ENCODE results near the gene PRPS1. TPM values are rescaled to one million over a fixed set of nuclear protein-coding genes. Genes with fewer than 3 reads are reported as not detected.
A peak's percentile ranks its signal among the peaks of the same experiment; 100 is the strongest.
"Not testable (repeated sequence)": the region's sequence is repeated elsewhere in the genome, so short reads cannot be mapped to it uniquely, and the experiment has no call there.

The PRPS1 gene
- total and polyA plus RNA-seq, 3 experiments from 2014 or later = 49.7 to 113 (median 110) TPM

- Mint-ChIP-seq H3K27me3 (peaks cover 0 to 6% of the 10 kb centered on the region in 2 donors), H3K9me3 (no peaks in the 10 kb centered on the region), H3K27ac (no peak overlapping the region), H3K36me3 (peaks cover 0 to under 1% (median 0%) of the 10 kb centered on the region in 3 donors), H3K4me1 (peaks cover 0 to 17% (median 17%) of the 10 kb centered on the region in 3 donors), H3K4me3 (no peak overlapping the region)
- H3K4me1 ChIP-seq (ENCODE audit: insufficient read depth, low read length) = peaks cover 5% of the 10 kb centered on the region
- CTCF ChIA-PET = interaction anchor here (0.9 to 13.4 kb wide), 15 partner anchors 9 to 762 kb away, joined by 3 to 145 read pairs (median 5); partner anchors contain the start of genes NCBP2L and TSC22D3
- H3K4me3 ChIP-seq (ENCODE audit: low read length) = no peak overlapping the region
- H3K9me3 ChIP-seq (ENCODE audit: low read length) = no peaks in the 10 kb centered on the region
- H3K36me3 ChIP-seq (ENCODE audit: insufficient read depth, low read length) = no peaks in the 10 kb centered on the region
- no peak overlapping the region for H3K27ac ChIP-seq (ENCODE audit: low read depth, low read length)
- no peaks in the 10 kb centered on the region for H3K27me3 ChIP-seq (ENCODE audit: insufficient read depth, low read length, poor library complexity, severe bottlenecking)
- no peak for DNase-seq
- POLR2A ChIA-PET = interaction anchor here (0.7 to 1.6 kb wide), 2 partner anchors 30 to 118 kb away, joined by 3 to 4 read pairs; partner anchors contain the start of gene NCBP2L
Measured at GRCh38 chrX:107659286-107659685, 31.0 kb downstream of the PRPS1 start.

- Histone ChIP-seq H3K27me3 (ENCODE audit: insufficient read depth, low read length, poor library complexity, severe bottlenecking) (no peaks in the 10 kb centered on the region), H3K4me3 (ENCODE audit: low read length) (no peak overlapping the region), H3K9me3 (ENCODE audit: low read length) (no peaks in the 10 kb centered on the region), H3K27ac (ENCODE audit: low read depth, low read length) (no peak overlapping the region), H3K36me3 (ENCODE audit: insufficient read depth, low read length) (no peaks in the 10 kb centered on the region), H3K4me1 (ENCODE audit: insufficient read depth, low read length) (peaks cover 2% of the 10 kb centered on the region)
- Mint-ChIP-seq H3K36me3 (peaks cover 0 to 4% (median 0%) of the 10 kb centered on the region in 3 donors), H3K27me3 (peaks cover 0 to 6% of the 10 kb centered on the region in 2 donors), H3K9me3 (no peaks in the 10 kb centered on the region), H3K4me3 (no peak overlapping the region), H3K4me1 (peaks cover 0 to 15% (median 13%) of the 10 kb centered on the region in 3 donors), H3K27ac (no peak overlapping the region)
- peak in 2 of 5 donors; percentile 26 to 32 for DNase-seq
- ChIA-PET CTCF (interaction anchor here (0.9 to 13.4 kb wide), 15 partner anchors 9 to 762 kb away, joined by 3 to 145 read pairs (median 5); partner anchors contain the start of genes NCBP2L and TSC22D3), POLR2A (interaction anchor here (0.6 to 1.6 kb wide), 4 partner anchors 13 to 118 kb away, joined by 3 to 4 read pairs (median 3); partner anchors contain the start of gene NCBP2L)
Measured at GRCh38 chrX:107659768-107660167, 31.5 kb downstream of the PRPS1 start.

- no peak for DNase-seq
- ChIA-PET CTCF (interaction anchor here (0.8 to 13.4 kb wide), 4 partner anchors 11 to 115 kb away, joined by 4 to 145 read pairs (median 28); partner anchors contain the start of genes NCBP2L and TSC22D3), POLR2A (no interaction called here)
- Mint-ChIP-seq H3K9me3 (no peaks in the 10 kb centered on the region), H3K4me1 (peaks cover under 1 to 9% (median 4%) of the 10 kb centered on the region in 3 donors), H3K27ac (peak overlapping the region in 1 of 8 donors; percentile 61), H3K36me3 (peaks cover 0 to 6% (median 0%) of the 10 kb centered on the region in 3 donors), H3K4me3 (no peak overlapping the region), H3K27me3 (peaks cover 0 to 8% of the 10 kb centered on the region in 2 donors)
- H3K36me3 ChIP-seq (ENCODE audit: insufficient read depth, low read length) = no peaks in the 10 kb centered on the region
- H3K4me1 ChIP-seq (ENCODE audit: insufficient read depth, low read length) = no peaks in the 10 kb centered on the region
- no peaks in the 10 kb centered on the region for H3K27me3 ChIP-seq (ENCODE audit: insufficient read depth, low read length, poor library complexity, severe bottlenecking)
- H3K27ac ChIP-seq (ENCODE audit: low read depth, low read length) = no peak overlapping the region
- no peak overlapping the region for H3K4me3 ChIP-seq (ENCODE audit: low read length)
- no peaks in the 10 kb centered on the region for H3K9me3 ChIP-seq (ENCODE audit: low read length)
Measured at GRCh38 chrX:107662145-107662544, 33.8 kb downstream of the PRPS1 start.

GRCh38 chrX:107662824-107663223 is 34.5 kb downstream of the PRPS1 start:
- no peaks in the 10 kb centered on the region for H3K27me3 ChIP-seq (ENCODE audit: insufficient read depth, low read length, poor library complexity, severe bottlenecking)
- Mint-ChIP-seq H3K27me3 (peaks cover 0 to 9% of the 10 kb centered on the region in 2 donors), H3K36me3 (peaks cover 0 to 6% (median 2%) of the 10 kb centered on the region in 3 donors), H3K27ac (peak overlapping the region in 1 of 8 donors; percentile 64), H3K4me3 (no peak overlapping the region), H3K4me1 (peaks cover 2 to 15% (median 4%) of the 10 kb centered on the region in 3 donors), H3K9me3 (no peaks in the 10 kb centered on the region)
- DNase-seq = no peak
- no peaks in the 10 kb centered on the region for H3K36me3 ChIP-seq (ENCODE audit: insufficient read depth, low read length)
- no peaks in the 10 kb centered on the region for H3K9me3 ChIP-seq (ENCODE audit: low read length)
- H3K4me3 ChIP-seq (ENCODE audit: low read length) = no peak overlapping the region
- H3K4me1 ChIP-seq (ENCODE audit: insufficient read depth, low read length) = no peaks in the 10 kb centered on the region
- no peak overlapping the region for H3K27ac ChIP-seq (ENCODE audit: low read depth, low read length)
- ChIA-PET CTCF (interaction anchor here (0.8 to 13.4 kb wide), 4 partner anchors 10 to 115 kb away, joined by 4 to 145 read pairs (median 28); partner anchors contain the start of genes NCBP2L and TSC22D3), POLR2A (no interaction called here)

- peaks cover 7 to 20% (median 8%) of the 10 kb centered on the region in 3 donors for H3K4me1 Mint-ChIP-seq
- peaks cover 0 to 15% of the 10 kb centered on the region in 2 donors for H3K27me3 Mint-ChIP-seq
- POLR2A ChIA-PET = interaction anchor here (1.5 kb wide), 1 partner anchor 49 kb away, joined by 4 read pairs; no protein-coding TSS in a partner anchor
Measured at GRCh38 chrX:107666931-107667330, 38.6 kb downstream of the PRPS1 start.

GRCh38 chrX:107667426-107667825 is 39.1 kb downstream of the PRPS1 start:
- Mint-ChIP-seq H3K27me3 (peaks cover 0 to 15% of the 10 kb centered on the region in 2 donors), H3K4me3 (no peak overlapping the region), H3K4me1 (peaks cover 8 to 22% (median 11%) of the 10 kb centered on the region in 3 donors), H3K27ac (peak overlapping the region in 4 of 8 donors; percentile 1 to 88 (median 18)), H3K9me3 (no peaks in the 10 kb centered on the region), H3K36me3 (peaks cover 0 to 8% (median 2%) of the 10 kb centered on the region in 3 donors)
- POLR2A ChIA-PET = no interaction called here
- no peaks in the 10 kb centered on the region for H3K9me3 ChIP-seq (ENCODE audit: low read length)
- H3K27me3 ChIP-seq (ENCODE audit: insufficient read depth, low read length, poor library complexity, severe bottlenecking) = no peaks in the 10 kb centered on the region
- no peak overlapping the region for H3K27ac ChIP-seq (ENCODE audit: low read depth, low read length)
- CTCF ChIA-PET = interaction anchor here (0.9 to 13.4 kb wide), 4 partner anchors 8 to 110 kb away, joined by 4 to 145 read pairs (median 6); partner anchors contain the start of genes NCBP2L and TSC22D3
- no peaks in the 10 kb centered on the region for H3K36me3 ChIP-seq (ENCODE audit: insufficient read depth, low read length)
- peaks cover 4% of the 10 kb centered on the region for H3K4me1 ChIP-seq (ENCODE audit: insufficient read depth, low read length)
- DNase-seq = no peak
- no peak overlapping the region for H3K4me3 ChIP-seq (ENCODE audit: low read length)

More at GRCh38 chrX:107666931-107667330, 38.6 kb downstream of the PRPS1 start:
- peak overlapping the region in 2 of 8 donors; percentile 1 to 24 for H3K27ac Mint-ChIP-seq
- Histone ChIP-seq H3K9me3 (ENCODE audit: low read length) (no peaks in the 10 kb centered on the region), H3K4me1 (ENCODE audit: insufficient read depth, low read length) (peaks cover 4% of the 10 kb centered on the region), H3K4me3 (ENCODE audit: low read length) (no peak overlapping the region), H3K27ac (ENCODE audit: low read depth, low read length) (no peak overlapping the region), H3K27me3 (ENCODE audit: insufficient read depth, low read length, poor library complexity, severe bottlenecking) (no peaks in the 10 kb centered on the region), H3K36me3 (ENCODE audit: insufficient read depth, low read length) (no peaks in the 10 kb centered on the region)
- H3K4me3 Mint-ChIP-seq = no peak overlapping the region
- H3K36me3 Mint-ChIP-seq = peaks cover 0 to 8% (median 2%) of the 10 kb centered on the region in 3 donors
- no peak for DNase-seq
- CTCF ChIA-PET = interaction anchor here (0.9 to 13.4 kb wide), 3 partner anchors 9 to 111 kb away, joined by 3 to 145 read pairs (median 4); partner anchors contain the start of genes NCBP2L and TSC22D3
- H3K9me3 Mint-ChIP-seq = no peaks in the 10 kb centered on the region

GRCh38 chrX:107668710-107669109 is 40.4 kb downstream of the PRPS1 start:
- not testable (repeated sequence) for H3K27ac ChIP-seq (ENCODE audit: low read depth, low read length); DNase-seq; H3K27me3 ChIP-seq (ENCODE audit: insufficient read depth, low read length, poor library complexity, severe bottlenecking); H3K9me3 ChIP-seq (ENCODE audit: low read length); H3K4me3 ChIP-seq (ENCODE audit: low read length); H3K4me3 Mint-ChIP-seq; H3K36me3 Mint-ChIP-seq; H3K36me3 ChIP-seq (ENCODE audit: insufficient read depth, low read length); H3K9me3 Mint-ChIP-seq; H3K27ac Mint-ChIP-seq
- peaks cover 16% of the 10 kb centered on the region for H3K4me1 ChIP-seq (ENCODE audit: insufficient read depth, low read length)
- Mint-ChIP-seq H3K27me3 (peaks cover 0 to 14% of the 10 kb centered on the region in 2 donors), H3K4me1 (peaks cover 19 to 32% (median 23%) of the 10 kb centered on the region in 3 donors)
- ChIA-PET CTCF (interaction anchor here (1.6 to 2.4 kb wide), 3 partner anchors 9 to 108 kb away, joined by 5 to 6 read pairs (median 6); partner anchors contain the start of gene NCBP2L), POLR2A (interaction anchor here (1.1 kb wide), 1 partner anchor 48 kb away, joined by 4 read pairs; no protein-coding TSS in a partner anchor)
